Breast epithelium (tissue), 4 donors: ENCODE measurements around the gene HOOK1. TPM values are rescaled to one million over a fixed set of nuclear protein-coding genes. Genes with fewer than 3 reads are reported as not detected.
"Not testable (repeated sequence)": the region's sequence is repeated elsewhere in the genome, so short reads cannot be mapped to it uniquely, and the experiment has no call there.

ENCODE experiments used
- DNase-seq, 2 donors: peaks; one replicate each; pipeline ENCODE4 v3.0.0-alpha.2; 2019; ENCODE audit warnings: low spot score in 2 of 2
- H3K27ac ChIP-seq, 2 donors: fragments of 200-600 bp; sonication (generic) in 1 of 2; one replicate each; pipeline ENCODE4 v1.5.1; 2016 to 2019; ENCODE audit warnings: mild to moderate bottlenecking in 1 of 2
- H3K27me3 ChIP-seq, 2 donors: fragments of 200-600 bp; sonication (generic) in 1 of 2; one replicate each; pipeline versions ENCODE4 v1.5.1 to v1.6.0; 2017 to 2019; ENCODE audit warnings: control low read depth in 1 of 2, mild to moderate bottlenecking in 1 of 2
- H3K36me3 ChIP-seq: fragments of 200-600 bp; one replicate; pipeline ENCODE4 v1.5.1; 2019
- H3K4me1 ChIP-seq, 2 donors: fragments of 200-600 bp; sonication (generic); one replicate each; pipeline ENCODE4 v1.5.1; 2016 to 2019; ENCODE audit warnings: control low read depth in 1 of 2
- H3K4me3 ChIP-seq, 3 donors: fragments of 200-600 bp; sonication (generic); 1 replicate in 2 of 3; 2 replicates in 1 of 3; pipeline ENCODE4 v1.5.1; 2016 to 2019; ENCODE audit warnings: mild to moderate bottlenecking in 3 of 3, moderate library complexity in 2 of 3
- H3K9me3 ChIP-seq, 2 donors: fragments of 200-600 bp; sonication (generic) in 1 of 2; one replicate each; pipeline ENCODE4 v1.5.1; 2016 to 2019; ENCODE audit warnings: control low read depth in 1 of 2
- CTCF ChIP-seq, 3 donors: fragments of 450-650 bp; IDR thresholded peaks; one replicate each; pipeline ENCODE4 v1.5.1; 2016 to 2017; ENCODE audit warnings: antibody characterized with exemption in 3 of 3, mild to moderate bottlenecking in 3 of 3, moderate library complexity in 3 of 3
- POLR2A ChIP-seq: fragments of 450-650 bp; IDR thresholded peaks from one replicate; pipeline ENCODE4 v1.6.1; 2016; ENCODE audit warnings: antibody characterized with exemption, mild to moderate bottlenecking, moderate library complexity
- POLR2AphosphoS5 ChIP-seq, 3 donors: sonication (generic); formaldehyde crosslinking; IDR thresholded peaks; one replicate each; pipeline ENCODE4 v1.6.1; 2017; ENCODE audit warnings: antibody characterized with exemption in 3 of 3
- intact Hi-C: fragments of 100-400 bp; cut with DNase I; formaldehyde crosslinking; loops from one replicate; pipeline ENCODE4 v1.15.1; 2023; ENCODE audit warnings: low total_unique reads
- total RNA-seq, 3 donors: library from RNA; depleted of rRNA; stranded (reverse); fragments of >200 nt; gene quantifications; one replicate each; pipeline ENCODE4 v1.1.0, GENCODE V29; 2016

The HOOK1 gene
- total RNA-seq, 3 donors from 2014 or later: 0.16 to 33.7 (median 12.5) TPM

DNA sequence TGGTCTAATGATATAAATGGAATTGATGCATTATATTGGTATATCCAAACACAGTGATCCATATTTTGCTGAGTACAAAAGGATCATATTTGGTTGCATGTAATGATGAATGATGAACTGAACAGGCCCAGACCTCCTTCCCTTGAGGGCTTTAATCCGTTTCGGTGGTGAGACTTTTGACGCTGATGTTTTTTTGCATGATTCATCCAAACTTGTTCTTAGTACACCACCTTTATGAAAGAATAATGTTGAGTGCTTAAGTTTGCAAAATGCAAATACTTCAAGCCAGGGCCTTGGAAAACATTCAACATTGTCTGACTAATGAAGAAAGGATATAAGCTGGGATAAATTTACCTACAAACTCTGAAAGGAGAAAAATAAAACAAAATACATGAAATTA, 19.2 kb downstream of the HOOK1 start:
- Histone ChIP-seq H3K27me3 (no peaks in the 10 kb centered on the region), H3K27ac (no peak overlapping the region), H3K36me3 (no peaks in the 10 kb centered on the region), H3K4me1 (no peaks in the 10 kb centered on the region), H3K4me3 (no peak overlapping the region), H3K9me3 (no peaks in the 10 kb centered on the region)
- no peak for TF ChIP-seq CTCF (IDR thresholded peaks at IDR 0.05)
- DNase-seq: no peak
- intact Hi-C loops: no loop called here

DNA sequence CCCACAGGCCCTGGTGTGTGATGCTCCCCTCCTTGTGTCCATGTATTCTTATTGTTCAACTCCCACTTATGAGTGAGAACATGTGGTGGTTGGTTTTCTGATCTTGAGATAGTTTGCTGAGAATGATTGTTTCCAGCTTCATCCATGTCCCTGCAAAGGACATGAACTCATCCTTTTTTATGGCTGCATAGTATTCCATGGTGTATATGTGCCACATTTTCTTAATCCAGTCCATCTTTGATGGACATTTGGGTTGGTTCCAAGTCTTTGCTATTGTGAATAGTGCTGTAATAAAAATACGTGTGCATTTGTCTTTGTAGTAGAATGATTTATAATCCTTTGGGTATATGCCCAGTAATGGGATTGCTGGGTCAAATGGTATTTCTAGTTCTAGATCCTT, 23.1 kb downstream of the HOOK1 start:
- H3K27ac ChIP-seq, H3K36me3 ChIP-seq, DNase-seq, H3K4me1 ChIP-seq, H3K9me3 ChIP-seq, H3K27me3 ChIP-seq, H3K4me3 ChIP-seq, intact Hi-C loops: not testable (repeated sequence)

GRCh38 chr1:59845091-59845490, 30.3 kb downstream of the HOOK1 start:
- intact Hi-C loops: no loop called here
- no peak for DNase-seq
- H3K36me3 ChIP-seq: no peaks in the 10 kb centered on the region
- H3K27ac ChIP-seq: no peak overlapping the region
- H3K4me3 ChIP-seq: no peak overlapping the region
- H3K27me3 ChIP-seq: no peaks in the 10 kb centered on the region
- no peaks in the 10 kb centered on the region for H3K9me3 ChIP-seq
- TF ChIP-seq POLR2A (no peak), POLR2AphosphoS5 (IDR thresholded peaks at IDR 0.05) (no peak), CTCF (IDR thresholded peaks at IDR 0.05) (no peak)
- H3K4me1 ChIP-seq: no peaks in the 10 kb centered on the region

GRCh38 chr1:59846209-59846894, 31.6 kb downstream of the HOOK1 start:
- Histone ChIP-seq H3K4me3 (no peak overlapping the region), H3K4me1 (no peaks in the 10 kb centered on the region), H3K27ac (no peak overlapping the region), H3K9me3 (no peaks in the 10 kb centered on the region), H3K36me3 (no peaks in the 10 kb centered on the region), H3K27me3 (no peaks in the 10 kb centered on the region)
- intact Hi-C loops: no loop called here
- TF ChIP-seq POLR2AphosphoS5 (IDR thresholded peaks at IDR 0.05) (no peak), CTCF (IDR thresholded peaks at IDR 0.05) (no peak), POLR2A (no peak)
- no peak for DNase-seq

- H3K36me3 ChIP-seq: no peaks in the 10 kb centered on the region
- H3K4me3 ChIP-seq: no peak overlapping the region
- DNase-seq: no peak
- TF ChIP-seq CTCF (IDR thresholded peaks at IDR 0.05) (no peak), POLR2A (no peak), POLR2AphosphoS5 (IDR thresholded peaks at IDR 0.05) (no peak)
- no peaks in the 10 kb centered on the region for H3K4me1 ChIP-seq
- intact Hi-C loops: no loop called here
- H3K27ac ChIP-seq: no peak overlapping the region
- no peaks in the 10 kb centered on the region for H3K9me3 ChIP-seq
- no peaks in the 10 kb centered on the region for H3K27me3 ChIP-seq
Observed at GRCh38 chr1:59846895-59847282, 32.1 kb downstream of the HOOK1 start.

DNA sequence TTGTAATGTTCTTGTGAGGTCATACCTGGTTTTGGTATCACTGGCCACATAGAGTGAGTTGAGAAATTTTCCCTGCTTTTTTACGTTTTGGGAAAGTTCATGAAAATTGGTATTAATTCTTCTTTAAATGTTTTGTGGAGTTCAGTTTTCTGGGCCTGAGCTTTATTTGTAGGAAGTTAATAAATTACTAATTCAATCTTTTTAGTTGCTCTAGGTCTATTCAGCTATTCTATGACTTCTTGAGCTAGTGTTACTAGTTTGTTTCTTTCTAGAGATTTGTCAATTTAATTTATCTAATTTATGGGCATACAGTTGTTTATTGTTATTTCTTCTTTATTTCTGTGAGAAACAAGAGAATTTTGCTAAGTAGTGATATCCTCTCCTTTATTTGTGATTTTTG, 37.4 kb downstream of the HOOK1 start:
- TF ChIP-seq CTCF (IDR thresholded peaks at IDR 0.05) (no peak), POLR2A (no peak), POLR2AphosphoS5 (IDR thresholded peaks at IDR 0.05) (no peak)
- intact Hi-C loops: no loop called here
- Histone ChIP-seq H3K9me3 (no peaks in the 10 kb centered on the region), H3K27me3 (no peaks in the 10 kb centered on the region), H3K4me1 (no peaks in the 10 kb centered on the region), H3K4me3 (no peak overlapping the region), H3K27ac (no peak overlapping the region), H3K36me3 (no peaks in the 10 kb centered on the region)
- DNase-seq: no peak

DNA sequence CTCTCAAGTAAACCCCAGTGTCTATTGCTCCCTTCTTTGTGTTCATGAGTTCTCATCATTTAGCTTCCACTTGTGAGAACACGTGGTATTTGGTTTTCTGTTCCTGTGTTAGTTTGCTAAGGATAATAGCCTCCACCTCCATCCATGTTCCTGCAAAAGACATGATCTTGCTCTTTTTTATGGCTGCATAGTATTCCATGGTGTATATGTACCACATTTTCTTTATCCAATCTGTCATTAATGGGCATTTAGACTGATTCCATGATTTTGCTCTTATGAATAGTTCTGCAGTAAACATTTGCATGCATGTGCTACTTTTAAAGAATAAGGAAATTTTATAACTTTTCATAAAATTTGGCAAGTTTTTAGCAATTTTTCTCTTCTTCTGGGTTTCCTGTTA, 40.5 kb downstream of the HOOK1 start:
- H3K4me3 ChIP-seq, H3K9me3 ChIP-seq, H3K36me3 ChIP-seq, H3K27me3 ChIP-seq, H3K27ac ChIP-seq, intact Hi-C loops, H3K4me1 ChIP-seq, DNase-seq: not testable (repeated sequence)
